A549 treated with AZD9567 at 1 μM for 4 hours (cell line): ENCODE measurements around the gene RASGRP3. TPM values are rescaled to one million over a fixed set of nuclear protein-coding genes. Genes with fewer than 3 reads are reported as not detected.

Source experiments
- total RNA-seq: library from RNA; stranded (reverse); fragments of 200-300 nt; extraction: Qiagen RNA extraction; gene quantifications from 5 replicates; pipeline ENCODE4 v1.2.3, GENCODE V29; 2022; ENCODE audit not compliant: insufficient read depth

RASGRP3 gene
- total RNA-seq: 0.59 to 0.77 TPM (median 0.68 TPM) in 5 replicates

DNA sequence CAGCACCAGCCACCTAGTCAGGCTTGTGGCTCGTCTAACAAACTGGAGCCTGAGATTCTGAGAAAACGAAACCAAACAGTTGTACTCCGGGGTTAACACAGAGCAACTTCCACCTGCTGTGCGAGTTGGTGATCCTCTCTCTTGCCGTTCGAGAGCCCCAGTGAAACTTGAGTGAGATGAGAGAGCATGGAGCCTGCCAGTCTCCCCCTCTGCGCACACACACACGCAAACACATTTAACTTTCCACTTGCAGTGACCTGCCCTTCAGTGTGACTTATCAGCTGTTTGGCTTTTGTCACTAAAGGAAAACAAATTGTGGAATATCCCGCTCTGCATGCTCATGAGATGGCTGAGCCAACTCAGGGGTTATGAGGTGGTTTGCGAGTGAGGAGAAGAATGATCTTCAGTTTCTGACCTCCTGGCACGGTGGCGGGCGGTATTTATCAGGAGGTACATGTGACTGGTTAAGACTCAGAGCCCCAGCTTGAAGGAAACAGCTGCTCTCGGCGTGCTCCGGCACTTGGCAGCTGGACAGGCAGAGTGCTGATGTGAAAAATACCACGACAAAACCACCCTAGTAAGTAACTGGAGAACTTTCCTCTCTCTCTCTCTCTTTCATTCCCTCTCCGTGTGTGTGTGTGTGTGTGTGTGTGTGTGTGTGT is at the start of gene RASGRP3:
Gene RASGRP3 (plus strand): TSS at position 519 of the 662 bp plus-strand sequence. CDS start 38,488 bp downstream, outside the sequence.

DNA sequence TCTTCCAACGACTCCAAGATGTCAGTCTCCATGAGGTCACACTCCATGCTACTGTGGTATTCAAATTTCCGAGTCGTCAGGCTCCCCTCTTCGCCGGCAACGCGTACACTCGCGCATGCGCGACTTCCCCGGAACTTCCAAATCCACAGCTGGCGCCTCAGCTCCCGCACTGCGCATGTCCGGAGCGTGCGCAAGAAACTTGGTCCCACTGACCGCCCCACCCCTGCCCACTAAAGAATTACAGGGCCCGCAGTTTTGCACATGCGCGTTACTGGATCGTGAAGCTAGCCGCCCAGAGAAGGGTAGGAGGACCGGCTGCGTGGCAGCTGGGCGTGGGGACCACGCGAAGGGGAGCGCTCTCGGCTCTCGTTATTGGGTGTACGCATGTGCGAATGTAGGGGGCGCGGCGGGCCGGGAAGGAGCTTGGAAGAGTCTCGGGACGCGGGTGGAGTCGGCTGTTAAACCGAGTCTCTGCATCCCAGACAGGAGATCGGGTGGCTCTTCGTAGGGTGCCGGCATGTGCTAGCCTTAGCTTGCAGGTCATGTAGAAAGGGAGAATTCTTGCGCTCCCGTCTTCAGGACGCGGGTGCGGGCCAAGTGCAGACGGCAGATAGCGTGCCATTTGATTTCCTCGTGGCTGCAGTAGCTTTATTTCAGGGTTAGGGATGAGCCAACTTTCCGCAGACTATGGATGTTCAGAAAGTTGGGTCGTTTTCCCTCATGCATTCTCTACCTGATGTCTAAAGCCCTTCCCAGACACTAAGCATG is 122.9 kb downstream of the RASGRP3 start, which contains the start of gene FAM98A:
Gene FAM98A (minus strand): TSS at position 125 of the 768 bp plus-strand sequence. CDS start 78 bp downstream, at position 47.

Other genes starting within 250 kb of the RASGRP3 start
- gene FAM98A, start 122.7 kb downstream of the RASGRP3 start, total RNA-seq: 61.7 to 126 TPM (median 65.5 TPM) in 5 replicates